HCT116 (cell line): ENCODE results near the gene ARMC6. TPM values are rescaled to one million over a fixed set of nuclear protein-coding genes. Genes with fewer than 3 reads are reported as not detected.

ENCODE experiments used
- ATAC-seq: fragments of 200-7000 bp; cut with Tn5 transposase; 2 replicates; pipeline ENCODE4 v1.9.1; 2020; ENCODE audit warnings: mild to moderate bottlenecking, moderate library complexity
- BruUV-seq: library from RNA; stranded (reverse); fragments of 400-500 nt; replicated peaks from 2 replicates; lab custom pipeline; 2021; lab: Mats Ljungman, UMichigan
- CTCF ChIA-PET: fragments of 300-600 bp; sonication (Branson Sonifier 250); formaldehyde crosslinking; loops from one replicate; lab custom pipeline; 2021; ENCODE audit warnings: antibody characterized with exemption; lab: Charles Lee
- POLR2A ChIA-PET: fragments of 300-600, 350-600 bp; sonication (Branson Sonifier 250); formaldehyde crosslinking; loops from one replicate; lab custom pipeline; 2021; ENCODE audit warnings: antibody characterized with exemption; lab: Charles Lee
- RAD21 ChIA-PET, 2 experiments: fragments of 300-600 bp; sonication (Branson Sonifier 250); formaldehyde crosslinking; loops; one replicate each; lab custom pipeline; 2023; ENCODE audit warnings: low total read pairs in 2 of 2; ENCODE audit not compliant: uncharacterized antibody in 2 of 2, unreplicated experiment in 2 of 2, low non-redundant PET in 1 of 2; lab: Charles Lee
- DNase-seq: peaks from one replicate; pipeline ENCODE4 v3.0.0-alpha.2; 2010; ENCODE audit warnings: low read depth, low spot score
- H2AFZ ChIP-seq: fragments of 200-600 bp; shearing (Covaris generic), sonication (generic); 2 replicates; pipeline ENCODE4 v1.6.1; 2017; ENCODE audit warnings: low read depth, mixed run types, mixed read lengths, antibody characterized with exemption, low read length; ENCODE audit not compliant: poor library complexity, severe bottlenecking
- H3K27ac ChIP-seq: 2 replicates; pipeline ENCODE4 v1.5.1; 2012; ENCODE audit warnings: low read depth, low read length
- H3K27me3 ChIP-seq: fragments of 200-600 bp; sonication (generic); 2 replicates; pipeline ENCODE4 v1.6.1; 2016; ENCODE audit warnings: mixed run types, low read length, mixed read lengths; ENCODE audit not compliant: insufficient read depth
- H3K36me3 ChIP-seq, 2 experiments: fragments of 200-500 bp in 1 of 2; fragments of 200-600 bp in 1 of 2; sonication (Bioruptor generic) in 1 of 2; sonication (generic) in 1 of 2; 2 replicates each; pipeline versions ENCODE4 v1.5.1 to v1.6.1; 2014 to 2016; ENCODE audit warnings: low read length in 2 of 2, inconsistent platforms in 1 of 2, mixed read lengths in 1 of 2, mixed run types in 1 of 2; ENCODE audit not compliant: insufficient read depth in 2 of 2, control insufficient read depth in 1 of 2
- H3K4me1 ChIP-seq, 2 experiments: fragments of 200-600 bp in 1 of 2; sonication (generic) in 1 of 2; 2 replicates each; pipeline versions ENCODE4 v1.5.1 to v1.6.1; 2012 to 2017; ENCODE audit warnings: low read length in 2 of 2, inconsistent platforms in 1 of 2, mild to moderate bottlenecking in 1 of 2, mixed read lengths in 1 of 2, mixed run types in 1 of 2, moderate library complexity in 1 of 2; ENCODE audit not compliant: insufficient read depth in 2 of 2, control insufficient read depth in 1 of 2
- H3K4me2 ChIP-seq: fragments of 200-600 bp; sonication (generic); 2 replicates; pipeline ENCODE4 v1.6.1; 2017; ENCODE audit warnings: mixed run types, low read length, mixed read lengths
- H3K4me3 ChIP-seq, 2 experiments: fragments of 200-600 bp in 1 of 2; sonication (generic) in 1 of 2; replicated peaks in 1 of 2; 2 replicates each; pipeline ENCODE4 v1.5.1; 2011 to 2016; ENCODE audit warnings: low read length in 2 of 2, control low read depth in 1 of 2, low read depth in 1 of 2, mild to moderate bottlenecking in 1 of 2, mixed read lengths in 1 of 2, mixed run types in 1 of 2
- H3K79me2 ChIP-seq: fragments of 200-600 bp; sonication (generic); 2 replicates; pipeline ENCODE4 v1.6.1; 2017; ENCODE audit warnings: mild to moderate bottlenecking, mixed run types, low read length, moderate library complexity, mixed read lengths; ENCODE audit not compliant: insufficient read depth
- H3K9ac ChIP-seq: fragments of 200-600 bp; sonication (generic); 2 replicates; pipeline ENCODE4 v1.6.1; 2016; ENCODE audit warnings: low read length, mixed read lengths
- H3K9me2 ChIP-seq: fragments of 200-600 bp; sonication (generic), shearing (Covaris generic); 2 replicates; pipeline ENCODE4 v1.6.1; 2017; ENCODE audit warnings: mixed run types, mild to moderate bottlenecking, moderate library complexity; ENCODE audit not compliant: insufficient read depth
- H3K9me3 ChIP-seq, 2 experiments: fragments of 200-500 bp in 1 of 2; fragments of 200-600 bp in 1 of 2; sonication (Bioruptor generic) in 1 of 2; sonication (generic) in 1 of 2; 2 replicates each; pipeline ENCODE4 v1.6.1; 2014 to 2017; ENCODE audit warnings: low read length in 2 of 2, mixed read lengths in 2 of 2, inconsistent platforms in 1 of 2, low read depth in 1 of 2, mild to moderate bottlenecking in 1 of 2, mixed run types in 1 of 2, moderate library complexity in 1 of 2; ENCODE audit not compliant: control insufficient read depth in 1 of 2, insufficient read depth in 1 of 2
- H4K20me1 ChIP-seq: fragments of 200-600 bp; sonication (generic), shearing (Covaris generic); 2 replicates; pipeline ENCODE4 v1.6.1; 2017; ENCODE audit warnings: mixed run types, mild to moderate bottlenecking, moderate library complexity; ENCODE audit not compliant: insufficient read depth
- CBX3 ChIP-seq: IDR thresholded peaks from 2 replicates; pipeline ENCODE4 v1.6.1; 2012; ENCODE audit warnings: low read depth
- CEBPB ChIP-seq: IDR thresholded peaks from 2 replicates; pipeline ENCODE4 v1.6.1; 2012; ENCODE audit warnings: low read depth
- EGR1 ChIP-seq: IDR thresholded peaks from 2 replicates; pipeline ENCODE4 v1.6.1; 2012; ENCODE audit warnings: low read depth
- EZH2 ChIP-seq: fragments of 200-600 bp; sonication (generic); IDR thresholded peaks from 2 replicates; pipeline ENCODE4 v1.6.1; 2017; ENCODE audit warnings: antibody characterized with exemption, mixed run types
- FOSL1 ChIP-seq: IDR thresholded peaks from 2 replicates; pipeline ENCODE4 v1.6.1; 2012; ENCODE audit warnings: low read depth
- JUND ChIP-seq: IDR thresholded peaks from 2 replicates; pipeline ENCODE4 v1.6.1; 2012
- POLR2AphosphoS5 ChIP-seq: IDR thresholded peaks from 2 replicates; pipeline ENCODE4 v1.6.1; 2011; ENCODE audit warnings: mild to moderate bottlenecking, low read depth, low read length, moderate library complexity
- RAD21 ChIP-seq: IDR thresholded peaks from 2 replicates; pipeline ENCODE4 v1.6.1; 2012; ENCODE audit warnings: low read depth, mild to moderate bottlenecking
- REST ChIP-seq: IDR thresholded peaks from 2 replicates; pipeline ENCODE4 v1.6.1; 2012; ENCODE audit warnings: low read depth
- SIN3A ChIP-seq: IDR thresholded peaks from 2 replicates; pipeline ENCODE4 v1.6.1; 2012; ENCODE audit warnings: low read depth
- SP1 ChIP-seq: IDR thresholded peaks from 2 replicates; pipeline ENCODE4 v1.6.1; 2012; ENCODE audit warnings: low read depth
- YY1 ChIP-seq: IDR thresholded peaks from 2 replicates; pipeline ENCODE4 v1.6.1; 2011; ENCODE audit warnings: low read length, low read depth, moderate library complexity, mild to moderate bottlenecking; ENCODE audit not compliant: insufficient replicate concordance; ENCODE audit errors: extremely low read depth
- ZFX ChIP-seq: fragments of 450-650 bp; IDR thresholded peaks from 2 replicates; pipeline ENCODE4 v1.6.1; 2017
- ZNF274 ChIP-seq: fragments of 200-500 bp; sonication (Bioruptor generic); IDR thresholded peaks from 2 replicates; pipeline ENCODE4 v1.6.1; 2014; ENCODE audit warnings: mild to moderate bottlenecking, low read depth, low read length, inconsistent platforms
- intact Hi-C: fragments of 100-400 bp; cut with micrococcal nuclease; formaldehyde crosslinking; loops from 2 replicates; pipeline ENCODE4 v1.10.0; 2022
- total RNA-seq: library from RNA; stranded (reverse); gene quantifications from one replicate; pipeline ENCODE4 v1.2.1, GENCODE V29; 2021; ENCODE audit not compliant: unreplicated experiment
- TF ChIP-seq, protein P1 (sequence below), 3 experiments: fragments of 200-600 bp in 1 of 3; sonication (generic) in 1 of 3; IDR thresholded peaks in 2 of 3; conservative IDR thresholded peaks in 1 of 3; 2 replicates each; pipeline ENCODE4 v1.5.1; 2012 to 2017; ENCODE audit warnings: low read depth in 2 of 3, low read length in 2 of 3, antibody characterized with exemption in 1 of 3, borderline replicate concordance in 1 of 3, control low read depth in 1 of 3, mild to moderate bottlenecking in 1 of 3, mixed read lengths in 1 of 3, mixed run types in 1 of 3, moderate library complexity in 1 of 3; ENCODE audit not compliant: insufficient read depth in 1 of 3
- TF ChIP-seq, protein P2 (sequence below): IDR thresholded peaks from 2 replicates; pipeline ENCODE4 v1.6.1; 2012

Gene ARMC6
- total RNA-seq, 1 experiment from 2014 or later: 34.7 TPM

DNA sequence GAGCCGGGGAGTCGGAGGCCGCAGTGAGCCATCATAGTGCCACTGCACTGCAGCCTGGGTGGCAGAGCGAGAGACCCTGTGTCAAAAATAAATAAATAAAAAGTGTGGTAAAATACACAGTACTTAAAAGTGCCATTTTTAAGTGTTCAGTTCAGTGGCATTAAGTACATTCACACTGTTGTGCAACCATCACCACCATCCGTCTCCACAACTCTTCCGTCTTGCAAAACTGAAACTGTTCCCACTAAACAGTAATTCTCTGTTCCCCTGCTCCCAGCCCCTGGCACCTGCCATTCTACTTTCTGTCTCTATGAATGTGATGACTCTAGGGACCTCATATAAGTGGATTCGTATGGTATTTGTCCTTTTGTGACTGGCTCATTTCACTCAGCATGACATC lies 43.7 kb downstream of the ARMC6 start:
- H3K79me2 ChIP-seq: no peaks in the 10 kb centered on the region
- no peaks in the 10 kb centered on the region for H3K9me2 ChIP-seq
- no peak overlapping the region for H3K27ac ChIP-seq
- H3K9me3 ChIP-seq: no peaks in the 10 kb centered on the region
- TF ChIP-seq, protein P1, sequence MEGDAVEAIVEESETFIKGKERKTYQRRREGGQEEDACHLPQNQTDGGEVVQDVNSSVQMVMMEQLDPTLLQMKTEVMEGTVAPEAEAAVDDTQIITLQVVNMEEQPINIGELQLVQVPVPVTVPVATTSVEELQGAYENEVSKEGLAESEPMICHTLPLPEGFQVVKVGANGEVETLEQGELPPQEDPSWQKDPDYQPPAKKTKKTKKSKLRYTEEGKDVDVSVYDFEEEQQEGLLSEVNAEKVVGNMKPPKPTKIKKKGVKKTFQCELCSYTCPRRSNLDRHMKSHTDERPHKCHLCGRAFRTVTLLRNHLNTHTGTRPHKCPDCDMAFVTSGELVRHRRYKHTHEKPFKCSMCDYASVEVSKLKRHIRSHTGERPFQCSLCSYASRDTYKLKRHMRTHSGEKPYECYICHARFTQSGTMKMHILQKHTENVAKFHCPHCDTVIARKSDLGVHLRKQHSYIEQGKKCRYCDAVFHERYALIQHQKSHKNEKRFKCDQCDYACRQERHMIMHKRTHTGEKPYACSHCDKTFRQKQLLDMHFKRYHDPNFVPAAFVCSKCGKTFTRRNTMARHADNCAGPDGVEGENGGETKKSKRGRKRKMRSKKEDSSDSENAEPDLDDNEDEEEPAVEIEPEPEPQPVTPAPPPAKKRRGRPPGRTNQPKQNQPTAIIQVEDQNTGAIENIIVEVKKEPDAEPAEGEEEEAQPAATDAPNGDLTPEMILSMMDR (IDR thresholded peaks at IDR 0.05 in 2 of 3, conservative IDR thresholded peaks at IDR 0.05 in 1 of 3; ENCODE audit: borderline replicate concordance in 1 of 3, insufficient read depth in 1 of 3, low read depth in 2 of 3, low read length in 2 of 3): no peak
- TF ChIP-seq ZNF274: no peak
- no peak for TF ChIP-seq YY1
- no peak for TF ChIP-seq FOSL1
- no peak for TF ChIP-seq CEBPB
- TF ChIP-seq SP1: no peak
- TF ChIP-seq, protein P2, sequence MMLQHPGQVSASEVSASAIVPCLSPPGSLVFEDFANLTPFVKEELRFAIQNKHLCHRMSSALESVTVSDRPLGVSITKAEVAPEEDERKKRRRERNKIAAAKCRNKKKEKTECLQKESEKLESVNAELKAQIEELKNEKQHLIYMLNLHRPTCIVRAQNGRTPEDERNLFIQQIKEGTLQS: no peak
- no peak for TF ChIP-seq ZFX
- TF ChIP-seq EZH2: no peak
- TF ChIP-seq, all 23 proteins: peak for 0
- ChIA-PET RAD21 (no interaction called here), POLR2A (no interaction called here), CTCF (no interaction called here)
- DNase-seq (no peak), ATAC-seq (no peak)
- intact Hi-C loops: no loop called here
- H2AFZ ChIP-seq: no peak overlapping the region
- H4K20me1 ChIP-seq: no peaks in the 10 kb centered on the region
- no peak overlapping the region for H3K4me2 ChIP-seq
- no peaks in the 10 kb centered on the region for H3K4me1 ChIP-seq
- H3K9ac ChIP-seq: no peak overlapping the region
- H3K27me3 ChIP-seq: no peaks in the 10 kb centered on the region
- H3K4me3 ChIP-seq: no peak overlapping the region
- BruUV-seq: no TSS peak
- no peaks in the 10 kb centered on the region for H3K36me3 ChIP-seq

GRCh38 chr19:19078801-19079200 lies 45.4 kb downstream of the ARMC6 start:
- Histone ChIP-seq H3K36me3 (no peaks in the 10 kb centered on the region), H3K79me2 (no peaks in the 10 kb centered on the region), H3K27ac (no peak overlapping the region), H3K9me3 (no peaks in the 10 kb centered on the region), H3K9ac (no peak overlapping the region), H3K4me2 (no peak overlapping the region), H3K4me1 (no peaks in the 10 kb centered on the region), H3K9me2 (no peaks in the 10 kb centered on the region), H2AFZ (no peak overlapping the region), H3K4me3 (no peak overlapping the region), H3K27me3 (no peaks in the 10 kb centered on the region), H4K20me1 (no peaks in the 10 kb centered on the region)
- ChIA-PET POLR2A (no interaction called here), RAD21 (no interaction called here), CTCF (no interaction called here)
- ATAC-seq (no peak), DNase-seq (no peak)
- no peak for TF ChIP-seq CEBPB
- TF ChIP-seq RAD21: no peak
- TF ChIP-seq ZNF274: no peak
- no peak for TF ChIP-seq EGR1
- TF ChIP-seq CBX3: no peak
- no peak for TF ChIP-seq POLR2AphosphoS5
- no peak for TF ChIP-seq SIN3A
- no peak for TF ChIP-seq ZFX
- TF ChIP-seq JUND: no peak
- no peak for TF ChIP-seq REST
- intact Hi-C loops: no loop called here
- no TSS peak for BruUV-seq
